ENCODE measurements around the gene RPS14. TPM values are rescaled to one million over a fixed set of nuclear protein-coding genes. Genes with fewer than 3 reads are reported as not detected.
"Not testable (repeated sequence)": the region's sequence is repeated elsewhere in the genome, so short reads cannot be mapped to it uniquely, and the experiment has no call there.

The RPS14 gene
- total and polyA plus RNA-seq, 2 experiments from 2014 or later: 1,343 to 1,694 TPM

DNA sequence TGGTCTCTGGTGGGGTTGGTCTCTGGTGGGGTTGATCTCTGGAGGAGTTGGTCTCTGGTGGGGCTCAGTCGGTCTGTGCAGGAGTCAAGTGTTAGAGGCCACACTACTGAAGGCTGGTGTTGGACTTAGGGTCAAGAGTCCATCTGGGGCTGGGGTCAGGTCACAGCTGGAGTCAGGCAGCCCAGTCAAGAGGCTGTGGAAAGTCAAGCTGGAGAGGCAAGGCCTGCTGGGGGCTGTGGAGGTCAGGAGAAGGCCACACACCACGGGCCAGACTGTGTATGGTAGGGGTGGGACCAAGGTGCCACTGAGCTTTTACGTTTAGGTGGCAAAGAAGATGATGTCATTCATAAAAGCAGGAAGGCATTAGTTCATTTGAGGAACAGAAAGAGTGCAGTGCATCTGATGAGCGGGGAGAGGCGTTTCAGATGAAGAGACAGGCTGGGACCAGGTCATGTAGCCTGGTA lies 20.1 kb downstream of the RPS14 start:
- Histone ChIP-seq H3F3A (ENCODE audit: insufficient read depth) (no peaks in the 10 kb centered on the region), H3K4me3 (no peak overlapping the region), H3K36me3 (ENCODE audit: low read depth) (no peaks in the 10 kb centered on the region), H2AFZ (no peak overlapping the region), H3K79me2 (ENCODE audit: insufficient read depth) (no peaks in the 10 kb centered on the region), H4K20me1 (ENCODE audit: insufficient read depth) (no peaks in the 10 kb centered on the region), H3K9ac (no peak overlapping the region), H3K27me3 (replicated peaks; ENCODE audit: insufficient read depth) (no peaks in the 10 kb centered on the region), H3K27ac (no peak overlapping the region), H3K9me2 (ENCODE audit: insufficient read depth) (no peaks in the 10 kb centered on the region), H3K4me1 (ENCODE audit: insufficient read depth) (peaks cover 3% of the 10 kb centered on the region; the same call in 1 of the 2 replicates), H3K4me2 (ENCODE audit: unreplicated experiment) (no peak overlapping the region), H3K9me3 (ENCODE audit: low read depth) (no peaks in the 10 kb centered on the region)
- WGBS, 2 experiments (ENCODE audit: low coverage in 1 of 2, low lambda C conversion rate in 2 of 2, missing lambda C conversion rate in 2 of 2): 59 to 65% methylated on average over 5 of the region's 5 CpGs
- TF ChIP-seq EZH2phosphoT487 (IDR thresholded peaks at IDR 0.05; ENCODE audit: insufficient read depth, low read depth): no peak
- in situ Hi-C loops (cut with MboI): loop anchor here (25.0 kb wide), 1 partner anchor 592 kb away; no protein-coding TSS in a partner anchor
- DNase-seq: no peak

DNA sequence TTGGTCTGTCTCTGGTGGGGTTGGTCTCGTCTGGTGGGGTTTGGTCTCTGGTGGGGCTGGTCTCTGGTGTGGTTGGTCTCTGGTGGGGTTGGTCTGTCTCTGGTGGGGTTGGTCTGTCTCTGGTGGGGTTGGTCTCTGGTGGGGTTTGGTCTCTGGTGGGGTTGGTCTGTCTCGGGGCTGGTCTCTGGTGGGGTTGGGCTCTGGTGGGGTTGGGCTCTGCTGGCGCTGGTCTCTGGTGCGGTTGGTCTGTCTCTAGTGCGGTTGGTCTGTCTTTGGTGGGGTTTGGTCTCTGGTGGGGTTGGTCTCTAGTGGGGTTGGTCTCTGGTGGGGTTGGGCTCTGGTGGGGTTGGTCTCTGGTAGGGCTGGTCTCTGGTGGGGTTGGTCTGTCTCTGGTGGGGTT lies 20.6 kb downstream of the RPS14 start:
- no peak for TF ChIP-seq EZH2 (IDR thresholded peaks at IDR 0.05; ENCODE audit: insufficient read depth, poor library complexity, severe bottlenecking)
- no peak for TF ChIP-seq EZH2phosphoT487 (IDR thresholded peaks at IDR 0.05; ENCODE audit: insufficient read depth, low read depth)
- 85 to 94% methylated on average over 5 of the region's 5 CpGs for WGBS, 2 experiments (ENCODE audit: low coverage in 1 of 2, low lambda C conversion rate in 2 of 2, missing lambda C conversion rate in 2 of 2)
- H2AFZ ChIP-seq: no peak overlapping the region

DNA sequence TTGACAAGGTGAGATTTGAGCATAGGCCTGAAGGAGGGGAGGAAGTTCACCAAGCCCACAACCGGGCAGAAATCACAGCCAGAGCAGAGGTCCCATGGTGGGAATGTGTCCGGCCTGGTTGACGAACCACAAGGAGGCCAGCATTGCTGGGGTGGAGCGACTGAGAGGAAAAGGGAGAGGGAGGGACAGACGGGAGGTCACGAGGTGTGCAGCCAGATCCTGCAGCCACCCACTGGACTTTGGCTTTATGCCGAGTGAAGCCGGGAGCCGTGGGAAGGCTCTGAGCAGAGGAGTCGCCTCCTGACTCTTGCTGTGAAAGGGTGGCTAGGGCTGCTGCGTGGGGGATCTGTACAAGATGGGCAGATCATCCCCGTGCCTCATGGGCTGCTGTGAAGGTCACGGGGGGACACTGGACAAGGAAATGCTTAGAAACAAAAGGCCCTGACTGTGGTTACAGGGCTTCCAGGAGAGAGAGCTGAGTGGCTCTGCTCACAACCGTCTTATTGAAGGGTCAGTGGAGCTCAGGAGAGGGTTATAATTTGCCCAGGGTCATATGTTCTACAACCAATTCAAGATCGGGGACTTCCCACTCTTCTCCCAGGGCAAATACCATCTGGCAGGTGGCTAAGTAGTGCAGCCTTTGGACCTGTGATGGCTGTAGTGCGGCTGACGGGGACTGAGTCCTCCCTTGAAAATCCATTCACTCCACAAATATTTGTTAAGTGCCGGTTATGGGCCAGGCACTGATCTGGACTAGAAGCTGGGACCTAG lies 21.2 kb downstream of the RPS14 start:
- H3K4me1 ChIP-seq (ENCODE audit: insufficient read depth): no peaks in the 10 kb centered on the region
- in situ Hi-C loops (cut with MboI): loop anchor here (25.0 kb wide), 1 partner anchor 591 kb away; no protein-coding TSS in a partner anchor
- DNase-seq: no peak
- H3K27me3 ChIP-seq (replicated peaks; ENCODE audit: insufficient read depth): no peaks in the 10 kb centered on the region
- no peaks in the 10 kb centered on the region for H3K36me3 ChIP-seq (ENCODE audit: low read depth)
- H3K4me2 ChIP-seq (ENCODE audit: unreplicated experiment): no peak overlapping the region
- no peaks in the 10 kb centered on the region for H3K79me2 ChIP-seq (ENCODE audit: insufficient read depth)
- no peak overlapping the region for H3K27ac ChIP-seq
- WGBS, 2 experiments (ENCODE audit: low coverage in 1 of 2, low lambda C conversion rate in 2 of 2, missing lambda C conversion rate in 2 of 2): 76 to 79% methylated on average over 17 to 18 of the region's 18 CpGs
- no peak overlapping the region for H2AFZ ChIP-seq
- no peaks in the 10 kb centered on the region for H3K9me3 ChIP-seq (ENCODE audit: low read depth)
- no peaks in the 10 kb centered on the region for H3F3A ChIP-seq (ENCODE audit: insufficient read depth)
- no peaks in the 10 kb centered on the region for H3K9me2 ChIP-seq (ENCODE audit: insufficient read depth)
- H3K4me3 ChIP-seq: no peak overlapping the region
- no peaks in the 10 kb centered on the region for H4K20me1 ChIP-seq (ENCODE audit: insufficient read depth)
- no peak overlapping the region for H3K9ac ChIP-seq
- no peak for TF ChIP-seq EZH2phosphoT487 (IDR thresholded peaks at IDR 0.05; ENCODE audit: insufficient read depth, low read depth)
- TF ChIP-seq EZH2 (IDR thresholded peaks at IDR 0.05; ENCODE audit: insufficient read depth, poor library complexity, severe bottlenecking): no peak

More for the DNA sequence above, 20.6 kb downstream of the RPS14 start:
- H3K4me3 ChIP-seq: no peak overlapping the region
- no peaks in the 10 kb centered on the region for H4K20me1 ChIP-seq (ENCODE audit: insufficient read depth)
- no peaks in the 10 kb centered on the region for H3K9me3 ChIP-seq (ENCODE audit: low read depth)
- in situ Hi-C loops (cut with MboI): loop anchor here (25.0 kb wide), 1 partner anchor 592 kb away; no protein-coding TSS in a partner anchor
- H3K9me2 ChIP-seq (ENCODE audit: insufficient read depth): no peaks in the 10 kb centered on the region
- no peak overlapping the region for H3K27ac ChIP-seq
- no peaks in the 10 kb centered on the region for H3K27me3 ChIP-seq (replicated peaks; ENCODE audit: insufficient read depth)
- no peaks in the 10 kb centered on the region for H3F3A ChIP-seq (ENCODE audit: insufficient read depth)
- no peak overlapping the region for H3K4me2 ChIP-seq (ENCODE audit: unreplicated experiment)
- no peak overlapping the region for H3K9ac ChIP-seq
- no peaks in the 10 kb centered on the region for H3K36me3 ChIP-seq (ENCODE audit: low read depth)
- DNase-seq: no peak
- no peaks in the 10 kb centered on the region for H3K4me1 ChIP-seq (ENCODE audit: insufficient read depth)
- H3K79me2 ChIP-seq (ENCODE audit: insufficient read depth): no peaks in the 10 kb centered on the region

DNA sequence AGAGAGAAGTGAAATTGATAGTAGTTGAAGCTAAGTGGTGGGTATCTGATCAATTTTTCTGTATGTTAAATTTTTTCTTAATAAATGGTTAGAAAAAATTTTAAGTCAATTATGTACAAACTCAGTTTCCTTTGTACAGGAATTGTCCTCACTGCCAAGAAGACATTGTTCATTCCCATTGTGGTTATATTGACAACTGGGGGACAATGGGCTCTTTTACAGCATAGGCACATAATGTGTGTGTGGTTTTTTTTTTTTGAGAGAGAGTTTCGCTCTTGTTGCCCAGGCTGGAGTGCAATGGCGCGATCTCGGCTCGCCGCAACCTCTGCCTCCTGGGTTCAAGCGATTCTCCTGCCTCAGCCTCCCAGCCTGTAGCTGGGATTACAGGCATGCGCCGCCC lies 23.4 kb downstream of the RPS14 start:
- WGBS, 2 experiments (ENCODE audit: low coverage in 1 of 2, low lambda C conversion rate in 2 of 2, missing lambda C conversion rate in 2 of 2): 91 to 95% methylated on average over 9 of the region's 9 CpGs

More for the DNA sequence above, 23.4 kb downstream of the RPS14 start:
- H3K9me3 ChIP-seq (ENCODE audit: low read depth); H3K27me3 ChIP-seq (replicated peaks; ENCODE audit: insufficient read depth); H4K20me1 ChIP-seq (ENCODE audit: insufficient read depth); DNase-seq; H2AFZ ChIP-seq; H3K4me3 ChIP-seq; H3K4me1 ChIP-seq (ENCODE audit: insufficient read depth); H3K9me2 ChIP-seq (ENCODE audit: insufficient read depth); H3K9ac ChIP-seq; H3K4me2 ChIP-seq (ENCODE audit: unreplicated experiment); H3K79me2 ChIP-seq (ENCODE audit: insufficient read depth); H3K27ac ChIP-seq; H3F3A ChIP-seq (ENCODE audit: insufficient read depth); H3K36me3 ChIP-seq (ENCODE audit: low read depth): not testable (repeated sequence)
- in situ Hi-C loops (cut with MboI): loop anchor here (25.0 kb wide), 1 partner anchor 589 kb away; no protein-coding TSS in a partner anchor
